Measurements from ENCODE around the gene CLDN24.

Gene CLDN24

DNA sequence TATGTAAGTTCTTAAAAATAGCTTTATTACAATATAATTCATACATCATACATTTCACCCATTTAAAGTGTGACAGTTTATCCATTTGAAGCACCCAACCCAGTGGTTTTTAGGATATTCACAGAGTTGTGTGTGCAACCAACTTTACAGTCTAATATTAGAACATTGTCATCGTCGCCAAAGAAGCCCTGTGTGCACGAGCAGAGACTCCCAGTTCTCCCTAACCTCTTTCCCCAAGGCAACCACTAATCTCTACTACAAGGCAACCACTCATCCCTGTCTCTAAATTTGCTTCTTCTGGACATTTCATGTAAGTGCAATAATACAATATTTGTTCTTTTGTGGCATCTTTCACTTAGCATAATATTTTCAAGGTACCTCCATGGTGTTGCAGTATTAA, 49.8 kb downstream of the CLDN24 start:
- no peak for DNase-seq
